ENCODE data around the gene ZNF326. TPM values are rescaled to one million over a fixed set of nuclear protein-coding genes. Genes with fewer than 3 reads are reported as not detected.

ZNF326 gene
- total and polyA plus RNA-seq, 2 of the 8 experiments (the other 6 are each of a cell fraction or from before 2014, with no cell fraction given) = 12.2 to 30.6 TPM

DNA sequence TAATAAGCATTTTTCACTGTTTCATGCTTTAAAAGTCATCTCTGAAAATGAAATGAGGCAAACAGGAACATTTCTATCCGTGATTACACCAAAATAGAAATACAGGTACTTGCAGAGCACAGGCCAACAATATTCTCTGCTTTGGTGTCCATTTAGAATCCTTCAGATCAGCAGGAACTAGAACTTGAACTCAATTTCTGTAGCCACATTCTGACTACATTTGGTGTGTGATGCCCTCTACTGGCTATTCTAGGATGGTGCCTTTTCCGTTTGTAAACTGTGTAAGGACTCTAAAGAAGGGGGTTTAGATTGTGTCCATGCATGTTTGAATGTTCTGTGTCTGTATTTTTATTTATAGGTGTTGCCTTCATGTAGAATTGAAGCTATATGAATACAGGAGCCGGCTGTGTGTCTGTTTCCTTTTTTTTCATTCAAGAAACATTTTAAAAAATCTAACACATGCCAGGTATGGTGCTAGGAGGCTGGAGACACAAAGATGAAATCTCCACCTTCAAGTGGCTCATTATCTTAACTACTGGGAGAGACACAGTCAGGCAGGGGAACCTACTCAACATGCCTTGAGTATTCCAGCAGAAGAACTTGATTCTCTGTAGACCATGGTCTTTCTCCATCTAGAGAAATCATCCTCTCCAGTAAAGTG lies 7.6 kb upstream of the ZNF326 start:
- no peak overlapping the region for H2BK12ac ChIP-seq (ENCODE audit: low read depth, low read length)
- H3K9ac ChIP-seq (replicated peaks in 1 of 4; ENCODE audit: extremely low read depth in 1 of 4, low read depth in 3 of 4, low read length in 3 of 4) = no peak overlapping the region
- H3K27me3 ChIP-seq (replicated peaks in 1 of 4; ENCODE audit: control insufficient read depth in 3 of 4, extremely low read depth in 1 of 4, insufficient read depth in 3 of 4, low read length in 3 of 4) = no peaks in the 10 kb centered on the region
- no peak overlapping the region for H2BK15ac ChIP-seq (ENCODE audit: low read length)
- no peak overlapping the region for H3K27ac ChIP-seq (ENCODE audit: low read depth, low read length)
- 3% methylated on average over 3 of the region's 3 CpGs; no CpG with 5 or more reads in 1 of the 2 experiments for WGBS, 2 experiments (ENCODE audit: extremely low coverage in 1 of 2, insufficient coverage in 1 of 2, insufficient read length in 1 of 2, insufficient replicate concordance in 2 of 2, low coverage in 1 of 2, low lambda C conversion rate in 2 of 2, missing lambda C conversion rate in 1 of 2)
- peak; percentile 97 for FAIRE-seq
- CTCF ChIA-PET (ENCODE audit: partially characterized antibody) = interaction anchor here (0.6 to 9.6 kb wide), 21 partner anchors 11 to 224 kb away, joined by 3 to 78 read pairs (median 4); no protein-coding TSS in a partner anchor
- H3K79me2 ChIP-seq (ENCODE audit: control insufficient read depth in 1 of 2, insufficient read depth in 2 of 2, low read length in 2 of 2) = no peaks in the 10 kb centered on the region
- H2BK5ac ChIP-seq (ENCODE audit: low read depth, low read length) = no peak overlapping the region
- H2BK120ac ChIP-seq (replicated peaks; ENCODE audit: low read depth, low read length) = no peak overlapping the region
- no peak overlapping the region for H2AFZ ChIP-seq (ENCODE audit: low read length)
- H3K23me2 ChIP-seq (ENCODE audit: low read depth, low read length) = no peaks in the 10 kb centered on the region
- H3K18ac ChIP-seq (ENCODE audit: extremely low read depth, low read length) = no peak overlapping the region
- no peak overlapping the region for H2BK20ac ChIP-seq (ENCODE audit: low read length)
- POLR2A ChIA-PET (ENCODE audit: partially characterized antibody) = no interaction called here
- H3K23ac ChIP-seq (ENCODE audit: insufficient read length) = no peak overlapping the region
- H4K20me1 ChIP-seq (replicated peaks in 1 of 2; ENCODE audit: control insufficient read depth in 1 of 2, insufficient read depth in 2 of 2, low read length in 2 of 2) = no peaks in the 10 kb centered on the region
- no peak overlapping the region for H2AK5ac ChIP-seq (ENCODE audit: low read depth, low read length)
- H4K91ac ChIP-seq (replicated peaks; ENCODE audit: insufficient read length, low read length) = no peak overlapping the region
- H3K14ac ChIP-seq (ENCODE audit: insufficient read length) = no peak overlapping the region
- H3K4me2 ChIP-seq (ENCODE audit: insufficient read depth in 1 of 2, low read depth in 2 of 2, low read length in 2 of 2) = no peak overlapping the region
- TF ChIP-seq PHF8 (conservative IDR thresholded peaks at IDR 0.05; ENCODE audit: low read depth, low read length) (no peak), RAD21 (IDR thresholded peaks at IDR 0.05 in 1 of 2, conservative IDR thresholded peaks at IDR 0.05 in 1 of 2; ENCODE audit: low read depth in 2 of 2, low read length in 2 of 2) (peak; percentile 92 to 97), JUND (IDR thresholded peaks at IDR 0.05; ENCODE audit: low read length) (no peak)
- TF ChIP-seq, protein P1, sequence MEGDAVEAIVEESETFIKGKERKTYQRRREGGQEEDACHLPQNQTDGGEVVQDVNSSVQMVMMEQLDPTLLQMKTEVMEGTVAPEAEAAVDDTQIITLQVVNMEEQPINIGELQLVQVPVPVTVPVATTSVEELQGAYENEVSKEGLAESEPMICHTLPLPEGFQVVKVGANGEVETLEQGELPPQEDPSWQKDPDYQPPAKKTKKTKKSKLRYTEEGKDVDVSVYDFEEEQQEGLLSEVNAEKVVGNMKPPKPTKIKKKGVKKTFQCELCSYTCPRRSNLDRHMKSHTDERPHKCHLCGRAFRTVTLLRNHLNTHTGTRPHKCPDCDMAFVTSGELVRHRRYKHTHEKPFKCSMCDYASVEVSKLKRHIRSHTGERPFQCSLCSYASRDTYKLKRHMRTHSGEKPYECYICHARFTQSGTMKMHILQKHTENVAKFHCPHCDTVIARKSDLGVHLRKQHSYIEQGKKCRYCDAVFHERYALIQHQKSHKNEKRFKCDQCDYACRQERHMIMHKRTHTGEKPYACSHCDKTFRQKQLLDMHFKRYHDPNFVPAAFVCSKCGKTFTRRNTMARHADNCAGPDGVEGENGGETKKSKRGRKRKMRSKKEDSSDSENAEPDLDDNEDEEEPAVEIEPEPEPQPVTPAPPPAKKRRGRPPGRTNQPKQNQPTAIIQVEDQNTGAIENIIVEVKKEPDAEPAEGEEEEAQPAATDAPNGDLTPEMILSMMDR (IDR thresholded peaks at IDR 0.05; ENCODE audit: control extremely low read depth in 1 of 3, insufficient read depth in 1 of 3, low read depth in 1 of 3, low read length in 3 of 3) = peak in 2 of 3 experiments; percentile 73 to 91; a peak in 3 of 4 replicates
- no peak overlapping the region for H4K5ac ChIP-seq (ENCODE audit: insufficient read length, low read depth, low read length)
- H3K4me1 ChIP-seq (replicated peaks in 1 of 4; ENCODE audit: control insufficient read depth in 3 of 4, insufficient read depth in 4 of 4, low read length in 3 of 4) = peaks cover 0 to 5% (median 0%) of the 10 kb centered on the region in 4 experiments; a peak in 1 of 7 replicates
- no peak for DNase-seq (ENCODE audit: low read depth in 1 of 2, low spot score in 2 of 2)
- H3K4me3 ChIP-seq (ENCODE audit: extremely low read depth in 1 of 4, insufficient read depth in 2 of 4, low read depth in 3 of 4, low read length in 4 of 4) = no peak overlapping the region
- H3K56ac ChIP-seq (replicated peaks; ENCODE audit: insufficient read length, low read depth, low read length) = no peak overlapping the region
- no peak overlapping the region for H4K8ac ChIP-seq (ENCODE audit: extremely low read depth, insufficient read depth, low read length)
- no peaks in the 10 kb centered on the region for H3K79me1 ChIP-seq (ENCODE audit: low read depth, low read length)
- peaks cover 0 to 7% of the 10 kb centered on the region in 2 experiments; a peak in 1 of 4 replicates for H3K9me3 ChIP-seq (ENCODE audit: insufficient read depth in 2 of 2, low read depth in 1 of 2, low read length in 1 of 2)
- no peaks in the 10 kb centered on the region for H3K36me3 ChIP-seq (ENCODE audit: control insufficient read depth in 2 of 4, insufficient read depth in 4 of 4, low read length in 3 of 4)
- no peak overlapping the region for H3K4ac ChIP-seq (replicated peaks; ENCODE audit: insufficient read length, low read depth, low read length)

Measured in H1 (cell line).